ENCODE results near the gene SPATA31E1.

GRCh38 chr9:87875831-87876545 is 6.7 kb upstream of the SPATA31E1 start:
- TF ChIP-seq, protein P1, sequence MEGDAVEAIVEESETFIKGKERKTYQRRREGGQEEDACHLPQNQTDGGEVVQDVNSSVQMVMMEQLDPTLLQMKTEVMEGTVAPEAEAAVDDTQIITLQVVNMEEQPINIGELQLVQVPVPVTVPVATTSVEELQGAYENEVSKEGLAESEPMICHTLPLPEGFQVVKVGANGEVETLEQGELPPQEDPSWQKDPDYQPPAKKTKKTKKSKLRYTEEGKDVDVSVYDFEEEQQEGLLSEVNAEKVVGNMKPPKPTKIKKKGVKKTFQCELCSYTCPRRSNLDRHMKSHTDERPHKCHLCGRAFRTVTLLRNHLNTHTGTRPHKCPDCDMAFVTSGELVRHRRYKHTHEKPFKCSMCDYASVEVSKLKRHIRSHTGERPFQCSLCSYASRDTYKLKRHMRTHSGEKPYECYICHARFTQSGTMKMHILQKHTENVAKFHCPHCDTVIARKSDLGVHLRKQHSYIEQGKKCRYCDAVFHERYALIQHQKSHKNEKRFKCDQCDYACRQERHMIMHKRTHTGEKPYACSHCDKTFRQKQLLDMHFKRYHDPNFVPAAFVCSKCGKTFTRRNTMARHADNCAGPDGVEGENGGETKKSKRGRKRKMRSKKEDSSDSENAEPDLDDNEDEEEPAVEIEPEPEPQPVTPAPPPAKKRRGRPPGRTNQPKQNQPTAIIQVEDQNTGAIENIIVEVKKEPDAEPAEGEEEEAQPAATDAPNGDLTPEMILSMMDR (IDR thresholded peaks at IDR 0.05; ENCODE audit: low read length), result no peak
- TF ChIP-seq EZH2 (IDR thresholded peaks at IDR 0.05; ENCODE audit: borderline replicate concordance, low read length), result no peak

Data from OCI-LY1 (cell line).